Progenitor cell of endocrine pancreas (in vitro differentiated cells): Measurements from ENCODE around the gene S1PR4. TPM values are rescaled to one million over a fixed set of nuclear protein-coding genes. Genes with fewer than 3 reads are reported as not detected.

ENCODE experiments used
- DNase-seq: peaks from one replicate; pipeline ENCODE4 v3.0.0; 2021; ENCODE audit warnings: low spot score; ENCODE audit not compliant: unreplicated experiment
- H3K27ac Mint-ChIP-seq: 2 replicates; pipeline ENCODE4 v1.8.0; 2021; ENCODE audit warnings: mild to moderate bottlenecking, moderate library complexity, mixed read lengths
- H3K27me3 Mint-ChIP-seq: 2 replicates; pipeline ENCODE4 v1.8.0; 2021; ENCODE audit warnings: mixed read lengths
- H3K36me3 Mint-ChIP-seq: 2 replicates; pipeline ENCODE4 v1.8.0; 2022; ENCODE audit warnings: mixed read lengths; ENCODE audit not compliant: insufficient read depth
- H3K4me1 Mint-ChIP-seq: 2 replicates; pipeline ENCODE4 v1.8.0; 2021; ENCODE audit warnings: low read depth, mixed read lengths
- H3K4me3 Mint-ChIP-seq: 2 replicates; pipeline ENCODE4 v1.8.0; 2021; ENCODE audit warnings: low read depth, mild to moderate bottlenecking, moderate library complexity, mixed read lengths
- H3K9me3 Mint-ChIP-seq: 2 replicates; pipeline ENCODE4 v1.8.0; 2021; ENCODE audit warnings: low read depth, mixed read lengths
- long read RNA-seq: library from polyadenylated mRNA; unstranded; transcript quantifications from one replicate; pipeline ENCODE4 v2.0.0, GENCODE V29; 2020
- total RNA-seq: library from RNA; stranded (reverse); gene quantifications from 2 replicates; pipeline ENCODE4 v1.2.1, GENCODE V29; 2021
- TF ChIP-seq, protein P1 (sequence below): fragments of 200-600 bp; sonication (generic); IDR thresholded peaks from one replicate; pipeline ENCODE4 v1.5.0; 2021; ENCODE audit warnings: antibody characterized with exemption, mild to moderate bottlenecking; ENCODE audit not compliant: unreplicated experiment

S1PR4 gene
- total RNA-seq, result not detected in 2 replicates
- long read RNA-seq, result 0 reads

DNA sequence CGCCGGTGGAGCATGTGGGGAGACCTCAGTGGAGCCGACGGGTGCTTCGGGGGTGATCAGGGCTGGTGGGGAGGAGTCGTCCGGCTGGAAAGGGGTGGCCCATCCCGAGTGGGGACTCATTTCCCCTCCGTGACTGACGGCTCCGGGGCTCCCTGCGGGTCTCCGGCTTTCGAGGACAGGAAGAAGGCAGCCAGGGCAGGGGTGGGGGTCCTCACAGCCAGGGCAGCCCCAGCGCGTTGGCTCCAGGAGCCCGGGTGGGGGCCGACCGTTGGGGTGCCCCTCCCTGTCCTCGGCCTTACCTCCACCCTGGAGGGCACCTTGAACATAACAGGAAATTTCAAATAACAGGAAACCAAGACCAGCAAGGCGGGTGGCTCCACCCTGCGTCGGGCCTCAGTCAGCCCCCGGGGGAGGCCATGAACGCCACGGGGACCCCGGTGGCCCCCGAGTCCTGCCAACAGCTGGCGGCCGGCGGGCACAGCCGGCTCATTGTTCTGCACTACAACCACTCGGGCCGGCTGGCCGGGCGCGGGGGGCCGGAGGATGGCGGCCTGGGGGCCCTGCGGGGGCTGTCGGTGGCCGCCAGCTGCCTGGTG is at the start of gene S1PR4:
TSS of gene S1PR4 (plus strand) at position 393 of the 596 bp plus-strand sequence. CDS start at position 417, 24 bp downstream.
- H3K36me3 Mint-ChIP-seq, result no peaks in the 10 kb centered on the region
- DNase-seq, result no peak
- H3K4me1 Mint-ChIP-seq, result peaks cover 1% of the 10 kb centered on the region
- H3K27me3 Mint-ChIP-seq, result no peaks in the 10 kb centered on the region
- TF ChIP-seq, protein P1, sequence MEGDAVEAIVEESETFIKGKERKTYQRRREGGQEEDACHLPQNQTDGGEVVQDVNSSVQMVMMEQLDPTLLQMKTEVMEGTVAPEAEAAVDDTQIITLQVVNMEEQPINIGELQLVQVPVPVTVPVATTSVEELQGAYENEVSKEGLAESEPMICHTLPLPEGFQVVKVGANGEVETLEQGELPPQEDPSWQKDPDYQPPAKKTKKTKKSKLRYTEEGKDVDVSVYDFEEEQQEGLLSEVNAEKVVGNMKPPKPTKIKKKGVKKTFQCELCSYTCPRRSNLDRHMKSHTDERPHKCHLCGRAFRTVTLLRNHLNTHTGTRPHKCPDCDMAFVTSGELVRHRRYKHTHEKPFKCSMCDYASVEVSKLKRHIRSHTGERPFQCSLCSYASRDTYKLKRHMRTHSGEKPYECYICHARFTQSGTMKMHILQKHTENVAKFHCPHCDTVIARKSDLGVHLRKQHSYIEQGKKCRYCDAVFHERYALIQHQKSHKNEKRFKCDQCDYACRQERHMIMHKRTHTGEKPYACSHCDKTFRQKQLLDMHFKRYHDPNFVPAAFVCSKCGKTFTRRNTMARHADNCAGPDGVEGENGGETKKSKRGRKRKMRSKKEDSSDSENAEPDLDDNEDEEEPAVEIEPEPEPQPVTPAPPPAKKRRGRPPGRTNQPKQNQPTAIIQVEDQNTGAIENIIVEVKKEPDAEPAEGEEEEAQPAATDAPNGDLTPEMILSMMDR, result no peak
- no peak within 1 kb of the TSS for H3K4me3 Mint-ChIP-seq
- H3K9me3 Mint-ChIP-seq, result no peaks in the 10 kb centered on the region
- H3K27ac Mint-ChIP-seq, result no peak within 1 kb of the TSS

DNA sequence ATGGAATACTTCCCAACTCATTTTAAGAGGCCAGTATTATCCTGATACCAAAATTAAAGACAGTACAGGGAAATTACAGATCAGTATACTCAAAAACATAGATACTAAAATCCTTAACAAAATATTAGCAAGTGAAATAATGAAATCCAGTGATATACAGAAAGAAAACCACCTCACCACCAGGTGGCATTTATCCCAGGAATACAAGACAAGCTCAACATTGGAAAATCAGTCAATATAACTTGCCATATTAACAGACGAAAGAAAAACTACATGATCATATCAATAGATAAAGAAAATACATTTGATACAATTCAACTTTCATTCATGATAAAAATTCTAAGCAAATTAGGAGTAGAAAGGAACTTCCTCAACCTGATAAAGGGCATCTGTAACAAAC is 49.5 kb upstream of the S1PR4 start:
- no peak for DNase-seq
- TF ChIP-seq, protein P1, result peak; percentile 59
- Mint-ChIP-seq H3K27me3 (no peaks in the 10 kb centered on the region), H3K4me3 (no peak overlapping the region), H3K27ac (no peak overlapping the region), H3K4me1 (no peaks in the 10 kb centered on the region), H3K36me3 (no peaks in the 10 kb centered on the region), H3K9me3 (peaks cover 2% of the 10 kb centered on the region)

- no peak for DNase-seq
- Mint-ChIP-seq H3K36me3 (no peaks in the 10 kb centered on the region), H3K27me3 (no peaks in the 10 kb centered on the region), H3K4me1 (no peaks in the 10 kb centered on the region), H3K27ac (no peak overlapping the region), H3K4me3 (no peak overlapping the region), H3K9me3 (peaks cover 2% of the 10 kb centered on the region)
- TF ChIP-seq, protein P1, result no peak
Measured at GRCh38 chr19:3131168-3131567, 47.4 kb upstream of the S1PR4 start.

- Mint-ChIP-seq H3K27me3 (no peaks in the 10 kb centered on the region), H3K9me3 (peaks cover 2% of the 10 kb centered on the region), H3K4me1 (no peaks in the 10 kb centered on the region), H3K4me3 (no peak overlapping the region), H3K36me3 (no peaks in the 10 kb centered on the region), H3K27ac (no peak overlapping the region)
- no peak for DNase-seq
- TF ChIP-seq, protein P1, result no peak
Measured at GRCh38 chr19:3132971-3133792, 45.4 kb upstream of the S1PR4 start.

GRCh38 chr19:3133793-3134116 is 44.8 kb upstream of the S1PR4 start:
- H3K27me3 Mint-ChIP-seq, result no peaks in the 10 kb centered on the region
- DNase-seq, result no peak
- H3K4me3 Mint-ChIP-seq, result no peak overlapping the region
- no peaks in the 10 kb centered on the region for H3K4me1 Mint-ChIP-seq
- no peaks in the 10 kb centered on the region for H3K36me3 Mint-ChIP-seq
- no peak overlapping the region for H3K27ac Mint-ChIP-seq
- TF ChIP-seq, protein P1, result no peak
- peaks cover 2% of the 10 kb centered on the region for H3K9me3 Mint-ChIP-seq
